Ovary (tissue), 9 donors: ENCODE data around the gene SLC25A43. TPM values are rescaled to one million over a fixed set of nuclear protein-coding genes. Genes with fewer than 3 reads are reported as not detected.

Experiments used
- DNase-seq, 5 donors: peaks; one replicate each; pipeline ENCODE4 v3.0.0-alpha.2; 2019 to 2020
- H3K27ac ChIP-seq, 2 donors: fragments of 200-600 bp; one replicate each; pipeline versions ENCODE4 v1.5.1 to v1.8.0; 2019 to 2022
- H3K27me3 ChIP-seq: fragments of 200-600 bp; one replicate; pipeline ENCODE4 v1.8.0; 2022
- H3K36me3 ChIP-seq: fragments of 200-600 bp; sonication (generic); one replicate; pipeline ENCODE4 v1.5.1; 2019
- H3K4me1 ChIP-seq: one replicate; pipeline ENCODE4 v1.8.1; 2013; ENCODE audit warnings: mild to moderate bottlenecking, moderate library complexity; ENCODE audit not compliant: insufficient read depth
- H3K4me3 ChIP-seq: fragments of 200-600 bp; sonication (generic); one replicate; pipeline ENCODE4 v1.5.1; 2017
- H3K9me3 ChIP-seq, 2 donors: fragments of 200-600 bp in 1 of 2; sonication (generic) in 1 of 2; one replicate each; pipeline versions ENCODE4 v1.5.1 to v1.8.1; 2013 to 2019; ENCODE audit warnings: mild to moderate bottlenecking in 1 of 2, moderate library complexity in 1 of 2
- CTCF ChIP-seq, 3 donors: fragments of 450-650 bp in 2 of 3; fragments of 200-600 bp in 1 of 3; IDR thresholded peaks; one replicate each; pipeline versions ENCODE4 v1.5.1 to v1.8.0; 2016 to 2022; ENCODE audit warnings: antibody characterized with exemption in 3 of 3, mild to moderate bottlenecking in 1 of 3
- EP300 ChIP-seq: sonication (generic); formaldehyde crosslinking; IDR thresholded peaks from one replicate; pipeline ENCODE4 v1.6.1; 2017; ENCODE audit warnings: antibody characterized with exemption
- POLR2A ChIP-seq: fragments of 450-650 bp; IDR thresholded peaks from one replicate; pipeline ENCODE4 v1.6.1; 2017; ENCODE audit warnings: antibody characterized with exemption, mild to moderate bottlenecking, moderate library complexity
- WGBS, 3 donors: extraction: QIAGEN DNeasy Blood & Tissue Kit in 1 of 3; methylation state at CpG; one replicate each; pipeline versions ENCODE4 v1.1.5 to v1.1.7; 2013 to 2017; 5-methylcytosine and 5-hydroxymethylcytosine counted together
- intact Hi-C, 4 donors: fragments of 100-400 bp; cut with DNase I; formaldehyde crosslinking; loops; one replicate each; pipeline versions ENCODE4 v1.11.0 to v1.15.1; 2022 to 2023
- polyA plus RNA-seq, 2 donors: library from polyadenylated mRNA; stranded (reverse); fragments of 200-250 nt in 1 of 2; fragments of 350-450 nt in 1 of 2; fragmentation: Illumina TruSeq in 1 of 2; extraction: RNeasy Lipid Tissue Mini Kit (QIAGEN cat#74804) in 1 of 2; gene quantifications; one replicate each; pipeline ENCODE4 v1.2.3, GENCODE V29; 2013 to 2014
- total RNA-seq, 7 donors: library from RNA; depleted of rRNA in 2 of 7; stranded (reverse); fragments of >200 nt in 2 of 7; fragmentation: NEBNext Ultra II Directional in 3 of 7; extraction: Animal tissue kit (Norgen Biotek cat#: 25700) in 3 of 7; gene quantifications; one replicate each; pipeline versions ENCODE4 v1.1.0 to v1.2.4, GENCODE V29; 2016 to 2023
- donor health status: DM: no; HTN: no; CAD: no; lungs with moderate emphysema.
- donor health status: DM: no; HTN: no; CAD: no.
- donor health status: Bipolar disorder and iron deficiency.
- donor health status: DM: yes; HTN: yes; CAD: no.
- donor health status: DM: no; HTN: no; CAD: no.
- donor health status: DM: yes; HTN: yes; CAD: no.

SLC25A43 gene
- total and polyA plus RNA-seq, 9 donors: 6.4 to 14.5 (median 8.2) TPM

DNA sequence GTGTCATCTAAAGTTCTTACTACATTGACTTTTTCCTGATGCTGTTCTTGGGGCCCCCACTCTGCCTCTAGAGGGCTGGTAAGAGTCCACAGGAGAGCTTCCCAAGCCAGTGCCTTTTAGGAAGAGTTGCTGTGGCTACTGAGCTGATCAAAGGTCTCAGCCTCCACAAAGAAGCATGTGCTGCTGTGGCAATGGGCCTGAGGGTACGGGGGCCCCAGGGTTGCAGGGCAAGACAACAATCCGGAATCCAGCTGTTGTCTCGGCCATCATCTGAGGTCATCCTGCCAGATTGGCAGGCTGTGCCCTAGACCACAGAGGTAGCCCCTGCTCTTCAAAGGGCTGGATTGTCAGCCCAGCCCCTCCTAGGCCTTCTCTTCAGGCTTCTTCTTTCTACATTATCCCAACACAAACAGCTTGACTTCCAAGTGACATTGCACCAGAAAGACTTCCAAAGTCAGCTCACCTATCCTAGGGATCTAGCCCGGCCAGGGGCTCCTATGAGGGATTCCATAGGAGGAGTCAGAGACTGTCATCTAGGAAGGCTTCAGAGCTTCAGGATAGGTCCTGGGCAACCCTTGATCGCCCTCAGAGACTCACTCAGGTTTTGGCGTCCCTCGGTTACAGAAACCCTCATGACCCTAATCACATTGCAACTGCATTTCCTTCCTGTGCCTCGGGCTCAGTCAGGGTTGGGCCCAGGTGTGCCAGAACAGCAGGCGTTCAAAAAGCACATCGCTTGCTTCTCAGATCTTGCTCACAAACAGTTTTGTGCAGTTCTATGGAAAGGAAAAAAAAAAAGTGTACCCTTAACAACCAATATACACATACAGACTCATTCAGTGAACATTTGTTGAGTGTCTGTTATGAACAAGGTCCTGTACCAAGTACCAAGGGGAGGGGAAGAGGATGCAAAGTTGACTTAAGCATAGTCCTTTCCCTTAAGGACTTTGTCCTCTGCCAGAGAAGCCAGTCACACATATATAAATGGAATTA lies 96.9 kb downstream of the SLC25A43 start:
- Histone ChIP-seq H3K27ac (no peak overlapping the region), H3K36me3 (no peaks in the 10 kb centered on the region), H3K27me3 (no peaks in the 10 kb centered on the region), H3K9me3 (no peaks in the 10 kb centered on the region), H3K4me1 (no peaks in the 10 kb centered on the region), H3K4me3 (no peak overlapping the region)
- no peak for DNase-seq
- intact Hi-C loops: no loop called here
- WGBS, 3 donors: 65 to 71% (median 71%) methylated on average over 10 of the region's 10 CpGs
- TF ChIP-seq POLR2A: no peak
- TF ChIP-seq EP300: no peak
- no peak for TF ChIP-seq CTCF (IDR thresholded peaks at IDR 0.05)

DNA sequence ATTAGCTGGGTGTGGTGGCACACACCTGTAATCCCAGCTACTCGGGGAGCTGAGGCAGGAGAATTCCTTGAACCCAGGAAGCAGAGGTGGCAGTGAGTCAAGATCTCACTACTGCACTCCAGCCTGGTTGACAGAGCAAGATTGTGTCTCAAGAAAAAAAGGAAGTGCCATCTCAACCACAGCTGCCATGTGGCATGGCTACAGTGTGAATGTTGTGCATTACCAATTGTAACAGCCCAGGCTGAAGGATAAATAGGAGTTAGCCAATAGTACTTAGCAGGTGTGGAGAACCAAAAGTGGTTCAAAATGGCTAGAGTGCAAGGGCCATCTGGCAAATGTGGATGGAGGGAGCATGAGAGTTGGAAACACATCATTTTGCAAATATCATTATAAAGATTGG lies 98.0 kb downstream of the SLC25A43 start:
- WGBS, 3 donors: 43 to 57% (median 57%) methylated on average over 1 of the region's 1 CpG
- Histone ChIP-seq H3K4me1 (no peaks in the 10 kb centered on the region), H3K4me3 (no peak overlapping the region), H3K36me3 (no peaks in the 10 kb centered on the region), H3K27ac (no peak overlapping the region), H3K9me3 (no peaks in the 10 kb centered on the region), H3K27me3 (no peaks in the 10 kb centered on the region)
- DNase-seq: no peak
- intact Hi-C loops: no loop called here
- no peak for TF ChIP-seq CTCF (IDR thresholded peaks at IDR 0.05)

DNA sequence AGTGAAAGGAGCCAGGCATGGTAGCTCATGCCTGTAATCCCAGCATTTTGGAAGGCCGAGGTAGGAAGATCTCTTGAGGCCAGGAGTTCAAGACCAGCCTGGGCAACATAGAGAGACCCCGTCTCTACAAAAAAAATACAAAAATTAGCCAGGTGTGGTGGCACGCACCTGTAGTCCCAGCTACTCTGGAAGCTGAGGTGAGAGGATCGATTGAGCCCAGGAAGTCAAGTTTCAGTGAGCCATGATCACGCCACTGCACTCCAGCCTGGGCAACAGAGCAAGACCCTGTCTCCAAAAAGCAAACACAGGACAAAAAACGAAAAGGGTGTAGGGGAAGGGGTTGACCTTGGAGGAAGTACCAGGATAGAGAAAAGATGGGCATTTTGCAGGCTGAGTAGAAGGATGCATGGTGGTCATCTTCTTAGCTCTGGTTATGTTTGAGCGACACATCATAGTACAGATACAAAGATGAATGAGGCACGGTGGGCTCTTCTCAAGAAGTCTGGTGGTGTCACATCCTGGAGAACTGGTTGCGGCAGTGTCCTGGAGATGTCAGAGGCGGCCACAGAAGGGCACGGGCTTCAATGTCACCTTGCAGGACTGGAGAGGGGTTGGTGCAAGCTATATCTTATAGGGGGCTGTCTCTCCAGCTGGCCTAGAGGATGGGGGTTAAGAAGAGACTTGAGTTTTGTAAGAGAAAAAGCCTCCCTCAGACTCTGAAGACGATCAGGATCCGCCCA lies 101.1 kb downstream of the SLC25A43 start:
- Histone ChIP-seq H3K4me3 (no peak overlapping the region), H3K36me3 (no peaks in the 10 kb centered on the region), H3K27me3 (no peaks in the 10 kb centered on the region), H3K4me1 (no peaks in the 10 kb centered on the region), H3K27ac (no peak overlapping the region), H3K9me3 (no peaks in the 10 kb centered on the region)
- WGBS, 3 donors: 69 to 80% (median 77%) methylated on average over 13 of the region's 13 CpGs
- intact Hi-C loops: no loop called here
- DNase-seq: no peak
- TF ChIP-seq POLR2A (no peak), CTCF (IDR thresholded peaks at IDR 0.05) (no peak), EP300 (no peak)

DNA sequence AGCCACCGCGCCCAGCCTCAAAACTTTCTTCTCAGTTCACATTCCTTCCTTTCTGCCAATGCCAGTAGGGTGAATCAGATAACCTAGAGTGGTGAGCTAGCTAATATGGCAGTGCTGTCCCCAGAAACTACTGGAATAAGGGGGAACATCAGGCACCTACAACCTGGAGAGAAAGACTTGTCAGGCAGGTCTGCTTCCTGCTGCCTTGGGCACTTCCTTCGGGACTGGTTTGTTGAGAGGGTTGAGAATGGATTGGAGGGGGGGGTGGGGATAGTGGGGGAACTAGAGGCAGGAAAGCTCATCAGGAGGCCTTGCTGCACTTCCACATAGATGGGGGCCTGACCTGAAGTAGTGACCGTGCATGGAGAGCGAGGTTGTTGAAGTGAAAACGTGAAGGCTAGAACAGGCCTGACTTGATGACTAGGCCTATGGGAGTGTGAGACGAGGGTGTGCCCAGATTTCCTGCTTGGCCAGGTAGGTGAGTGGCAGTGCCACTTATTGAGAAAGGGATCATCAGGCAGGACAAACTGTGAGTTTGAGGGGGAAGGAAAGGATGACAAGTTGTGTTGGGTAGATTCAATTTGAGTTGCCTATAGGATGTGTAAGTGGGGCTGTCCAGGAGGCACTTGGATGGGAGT lies 102.5 kb downstream of the SLC25A43 start:
- H3K27ac ChIP-seq: no peak overlapping the region

More for the DNA sequence above, 102.5 kb downstream of the SLC25A43 start:
- H3K4me1 ChIP-seq: no peaks in the 10 kb centered on the region
- no peaks in the 10 kb centered on the region for H3K9me3 ChIP-seq
- H3K36me3 ChIP-seq: no peaks in the 10 kb centered on the region
- no peaks in the 10 kb centered on the region for H3K27me3 ChIP-seq
- H3K4me3 ChIP-seq: no peak overlapping the region
- WGBS, 3 donors: 84 to 90% (median 85%) methylated on average over 7 of the region's 7 CpGs
- no peak for TF ChIP-seq POLR2A
- TF ChIP-seq EP300: no peak
- no peak for TF ChIP-seq CTCF (IDR thresholded peaks at IDR 0.05)
- no peak for DNase-seq
- intact Hi-C loops: no loop called here
